ENCODE measurements around the gene MYO3B. TPM values are rescaled to one million over a fixed set of nuclear protein-coding genes. Genes with fewer than 3 reads are reported as not detected.

The MYO3B gene
- total and polyA plus RNA-seq, 4 experiments from 2014 or later, result not detected

DNA sequence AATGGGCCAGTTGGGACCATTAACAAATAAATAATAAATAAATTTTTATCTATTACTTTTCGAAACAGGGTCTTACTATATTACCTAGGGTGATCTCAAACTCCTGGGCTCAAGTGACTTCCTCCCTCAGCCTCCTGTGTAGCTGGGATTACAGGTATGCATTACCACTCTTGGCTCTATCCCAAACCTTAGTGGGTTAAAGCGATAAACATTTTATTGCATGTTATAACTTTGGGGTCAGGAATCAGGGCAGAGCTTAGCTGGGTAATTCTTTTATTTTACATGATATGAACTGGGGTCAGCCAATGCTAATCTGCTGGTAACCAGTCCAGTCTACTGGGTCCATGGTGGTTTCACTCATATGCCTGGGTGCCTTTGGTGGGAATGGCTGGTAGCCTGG lies 127.8 kb downstream of the MYO3B start:
- H3K4me3 ChIP-seq (ENCODE audit: low read length in 2 of 2), result no peak overlapping the region
- ChIA-PET POLR2A (ENCODE audit: partially characterized antibody) (no interaction called here), CTCF (ENCODE audit: partially characterized antibody) (no interaction called here)
- Mint-ChIP-seq H3K36me3 (no peaks in the 10 kb centered on the region), H3K27me3 (peaks cover 5 to 7% of the 10 kb centered on the region in 2 donors), H3K9me3 (no peaks in the 10 kb centered on the region), H3K4me3 (no peak overlapping the region), H3K27ac (no peak overlapping the region), H3K4me1 (no peaks in the 10 kb centered on the region)
- H3K36me3 ChIP-seq (ENCODE audit: insufficient read depth, low read length), result no peaks in the 10 kb centered on the region
- no peak for DNase-seq
- intact Hi-C loops (cut with micrococcal nuclease), result no loop called here
- H3K27me3 ChIP-seq (ENCODE audit: insufficient read depth, low read length), result no peaks in the 10 kb centered on the region
- no peaks in the 10 kb centered on the region for H3K4me1 ChIP-seq (ENCODE audit: insufficient read depth, low read length)
- H3K27ac ChIP-seq (ENCODE audit: low read depth, low read length), result no peak overlapping the region
- no peaks in the 10 kb centered on the region for H3K9me3 ChIP-seq (ENCODE audit: control insufficient read depth in 1 of 2, low read length in 2 of 2)

DNA sequence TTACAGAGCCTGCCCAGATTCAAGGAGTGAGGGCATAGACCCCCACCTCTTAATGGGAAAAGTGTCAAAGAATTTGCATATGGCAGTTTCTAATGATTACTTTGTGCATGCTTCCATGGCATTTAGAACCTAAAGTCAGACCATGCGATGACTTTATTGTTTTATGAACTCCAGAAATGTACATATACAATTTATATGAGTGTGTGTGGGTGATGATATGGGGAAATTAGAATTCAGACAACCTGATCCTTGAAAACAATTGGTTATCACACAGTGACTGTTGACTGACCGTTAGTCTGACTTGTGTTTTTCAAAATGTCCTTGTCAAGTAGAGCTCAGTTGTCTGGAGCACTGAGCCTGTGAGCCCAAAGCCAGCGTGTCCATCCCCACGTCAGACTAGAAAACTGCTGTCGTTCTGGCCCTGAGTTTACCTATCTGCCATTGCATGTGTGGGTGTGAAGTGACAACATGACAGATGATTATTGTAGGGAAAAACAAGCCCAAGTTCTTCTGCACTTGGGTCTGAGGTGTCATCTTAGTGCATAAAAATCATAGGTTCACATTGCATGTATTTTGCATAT lies 128.4 kb downstream of the MYO3B start:
- H3K36me3 ChIP-seq (ENCODE audit: insufficient read depth, low read length), result no peaks in the 10 kb centered on the region
- intact Hi-C loops (cut with micrococcal nuclease), result no loop called here
- H3K4me1 ChIP-seq (ENCODE audit: insufficient read depth, low read length), result no peaks in the 10 kb centered on the region
- H3K27ac Mint-ChIP-seq, result no peak overlapping the region
- H3K4me1 Mint-ChIP-seq, result no peaks in the 10 kb centered on the region
- no peaks in the 10 kb centered on the region for H3K36me3 Mint-ChIP-seq
- no peak overlapping the region for H3K4me3 ChIP-seq (ENCODE audit: low read length in 2 of 2)
- H3K9me3 Mint-ChIP-seq, result no peaks in the 10 kb centered on the region
- H3K9me3 ChIP-seq (ENCODE audit: control insufficient read depth in 1 of 2, low read length in 2 of 2), result no peaks in the 10 kb centered on the region
- DNase-seq, result no peak
- H3K27me3 ChIP-seq (ENCODE audit: insufficient read depth, low read length), result no peaks in the 10 kb centered on the region
- H3K27ac ChIP-seq (ENCODE audit: low read depth, low read length), result no peak overlapping the region
- no peak overlapping the region for H3K4me3 Mint-ChIP-seq
- peaks cover 5 to 7% of the 10 kb centered on the region in 2 donors for H3K27me3 Mint-ChIP-seq
- ChIA-PET POLR2A (ENCODE audit: partially characterized antibody) (no interaction called here), CTCF (ENCODE audit: partially characterized antibody) (no interaction called here)

DNA sequence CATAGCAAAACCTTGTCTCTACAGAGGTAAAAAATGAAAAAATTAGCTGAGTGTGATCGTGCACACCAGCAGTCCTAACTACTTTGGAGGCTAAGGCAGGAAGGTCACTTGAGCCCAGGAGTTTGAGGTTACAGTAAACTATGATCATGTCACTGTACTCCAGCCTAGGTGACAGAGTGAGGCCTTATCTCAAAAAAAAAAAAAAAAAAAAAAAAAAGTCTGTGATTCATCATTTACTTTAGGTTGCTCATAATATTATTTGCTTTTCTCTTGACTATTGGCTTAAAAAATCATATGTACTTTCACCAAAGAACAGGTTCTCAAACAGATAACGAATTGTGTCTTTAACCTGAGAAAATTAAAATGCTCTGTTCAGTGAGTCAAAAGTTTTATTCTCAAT lies 129.1 kb downstream of the MYO3B start:
- no peaks in the 10 kb centered on the region for H3K4me1 Mint-ChIP-seq
- intact Hi-C loops (cut with micrococcal nuclease), result no loop called here

DNA sequence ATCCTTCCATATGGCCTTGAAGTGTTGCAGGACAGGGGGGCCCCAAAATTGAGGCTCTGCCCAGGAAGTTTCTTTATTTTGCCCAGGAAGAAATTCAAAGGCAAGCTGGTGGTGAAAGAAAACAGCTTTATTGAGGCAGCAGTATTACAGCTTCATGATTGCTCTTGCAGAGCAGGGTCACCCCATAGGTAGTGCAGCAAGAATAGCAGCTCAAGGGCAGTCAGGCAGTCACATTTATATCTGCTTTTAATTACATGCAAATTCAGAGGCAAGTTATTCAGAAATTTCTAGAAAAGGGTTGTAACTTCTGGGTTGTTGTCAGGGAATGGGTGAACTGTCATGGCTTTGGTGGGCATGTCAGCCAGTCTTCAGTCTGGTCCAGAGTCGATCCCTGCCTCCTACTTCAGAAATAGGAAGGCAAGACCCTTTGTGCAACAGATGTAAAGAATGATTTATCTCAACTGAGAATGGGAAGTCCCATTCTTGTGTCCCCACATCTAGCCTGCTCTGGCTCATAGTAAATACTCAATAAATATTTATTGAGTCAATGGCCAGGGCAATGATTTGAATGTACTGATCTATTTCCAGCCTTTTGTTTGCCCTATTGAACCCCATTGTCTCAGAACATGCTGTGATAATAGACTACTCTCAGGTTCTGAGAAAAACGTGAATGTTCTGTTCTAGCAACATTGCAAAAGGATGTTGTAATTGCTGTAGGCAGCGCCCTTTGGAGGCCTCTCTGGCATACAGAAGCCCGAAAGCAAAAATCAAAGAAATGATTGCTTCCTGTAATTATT lies 129.8 kb downstream of the MYO3B start:
- Histone ChIP-seq H3K4me3 (ENCODE audit: low read length in 2 of 2) (no peak overlapping the region), H3K27me3 (ENCODE audit: insufficient read depth, low read length) (no peaks in the 10 kb centered on the region), H3K9me3 (ENCODE audit: control insufficient read depth in 1 of 2, low read length in 2 of 2) (no peaks in the 10 kb centered on the region), H3K4me1 (ENCODE audit: insufficient read depth, low read length) (no peaks in the 10 kb centered on the region), H3K27ac (ENCODE audit: low read depth, low read length) (no peak overlapping the region), H3K36me3 (ENCODE audit: insufficient read depth, low read length) (no peaks in the 10 kb centered on the region)
- H3K27ac Mint-ChIP-seq, result no peak overlapping the region
- intact Hi-C loops (cut with micrococcal nuclease), result no loop called here
- H3K4me1 Mint-ChIP-seq, result no peaks in the 10 kb centered on the region
- DNase-seq, result no peak
- no peak overlapping the region for H3K4me3 Mint-ChIP-seq
- CTCF ChIA-PET (ENCODE audit: partially characterized antibody), result no interaction called here
- H3K9me3 Mint-ChIP-seq, result no peaks in the 10 kb centered on the region
- peaks cover 5 to 7% of the 10 kb centered on the region in 2 donors for H3K27me3 Mint-ChIP-seq
- POLR2A ChIA-PET (ENCODE audit: partially characterized antibody), result no interaction called here
- no peaks in the 10 kb centered on the region for H3K36me3 Mint-ChIP-seq

More for the DNA sequence above, 129.1 kb downstream of the MYO3B start:
- peaks cover 5 to 7% of the 10 kb centered on the region in 2 donors for H3K27me3 Mint-ChIP-seq
- no peak overlapping the region for H3K27ac Mint-ChIP-seq
- H3K4me3 ChIP-seq (ENCODE audit: low read length in 2 of 2), result no peak overlapping the region
- H3K27me3 ChIP-seq (ENCODE audit: insufficient read depth, low read length), result no peaks in the 10 kb centered on the region
- DNase-seq, result no peak
- no peak overlapping the region for H3K4me3 Mint-ChIP-seq
- no peaks in the 10 kb centered on the region for H3K9me3 ChIP-seq (ENCODE audit: control insufficient read depth in 1 of 2, low read length in 2 of 2)
- POLR2A ChIA-PET (ENCODE audit: partially characterized antibody), result no interaction called here
- no peaks in the 10 kb centered on the region for H3K9me3 Mint-ChIP-seq
- no peaks in the 10 kb centered on the region for H3K4me1 ChIP-seq (ENCODE audit: insufficient read depth, low read length)
- no peaks in the 10 kb centered on the region for H3K36me3 Mint-ChIP-seq
- H3K36me3 ChIP-seq (ENCODE audit: insufficient read depth, low read length), result no peaks in the 10 kb centered on the region
- CTCF ChIA-PET (ENCODE audit: partially characterized antibody), result no interaction called here
- H3K27ac ChIP-seq (ENCODE audit: low read depth, low read length), result no peak overlapping the region

DNA sequence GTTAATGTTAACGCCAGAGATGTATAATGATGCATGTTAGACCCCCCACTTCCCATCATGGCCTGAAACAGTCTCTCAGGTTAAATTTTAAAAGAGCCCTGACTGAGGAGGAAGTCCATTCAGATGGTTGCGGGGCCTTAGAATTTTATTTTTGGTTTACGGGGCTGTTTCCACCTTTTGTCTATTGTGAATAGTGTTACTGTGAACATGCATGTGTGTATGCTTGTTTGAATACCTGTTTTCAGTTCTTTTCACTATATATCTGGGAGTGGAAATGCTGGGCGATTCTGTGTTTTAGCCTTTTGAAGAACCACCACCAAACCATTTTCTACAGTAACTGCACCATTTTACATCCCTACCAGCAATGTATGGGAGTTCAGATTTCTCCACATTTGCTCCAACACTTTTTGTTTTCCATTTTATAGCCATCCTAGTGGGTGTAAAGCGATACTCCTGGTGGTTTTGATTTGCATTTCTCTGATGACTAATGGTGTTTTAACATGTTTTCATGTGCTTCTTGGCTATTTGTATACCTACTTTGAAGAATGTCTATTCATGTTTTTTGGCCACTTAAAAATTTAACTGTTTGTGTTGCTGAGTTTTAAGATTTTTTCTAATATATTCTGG lies 133.0 kb downstream of the MYO3B start:
- no peak overlapping the region for H3K4me3 ChIP-seq (ENCODE audit: low read length in 2 of 2)
- H3K27ac Mint-ChIP-seq, result no peak overlapping the region
- no peak overlapping the region for H3K4me3 Mint-ChIP-seq
- H3K9me3 ChIP-seq (ENCODE audit: control insufficient read depth in 1 of 2, low read length in 2 of 2), result no peaks in the 10 kb centered on the region
- no peaks in the 10 kb centered on the region for H3K4me1 Mint-ChIP-seq
- POLR2A ChIA-PET (ENCODE audit: partially characterized antibody), result no interaction called here
- H3K36me3 ChIP-seq (ENCODE audit: insufficient read depth, low read length), result no peaks in the 10 kb centered on the region
- DNase-seq, result no peak
- peaks cover 7 to 9% of the 10 kb centered on the region in 2 donors for H3K27me3 Mint-ChIP-seq
- H3K4me1 ChIP-seq (ENCODE audit: insufficient read depth, low read length), result no peaks in the 10 kb centered on the region
- intact Hi-C loops (cut with micrococcal nuclease), result no loop called here
- CTCF ChIA-PET (ENCODE audit: partially characterized antibody), result no interaction called here
- H3K27me3 ChIP-seq (ENCODE audit: insufficient read depth, low read length), result no peaks in the 10 kb centered on the region
- H3K27ac ChIP-seq (ENCODE audit: low read depth, low read length), result no peak overlapping the region
- H3K9me3 Mint-ChIP-seq, result no peaks in the 10 kb centered on the region
- H3K36me3 Mint-ChIP-seq, result no peaks in the 10 kb centered on the region

DNA sequence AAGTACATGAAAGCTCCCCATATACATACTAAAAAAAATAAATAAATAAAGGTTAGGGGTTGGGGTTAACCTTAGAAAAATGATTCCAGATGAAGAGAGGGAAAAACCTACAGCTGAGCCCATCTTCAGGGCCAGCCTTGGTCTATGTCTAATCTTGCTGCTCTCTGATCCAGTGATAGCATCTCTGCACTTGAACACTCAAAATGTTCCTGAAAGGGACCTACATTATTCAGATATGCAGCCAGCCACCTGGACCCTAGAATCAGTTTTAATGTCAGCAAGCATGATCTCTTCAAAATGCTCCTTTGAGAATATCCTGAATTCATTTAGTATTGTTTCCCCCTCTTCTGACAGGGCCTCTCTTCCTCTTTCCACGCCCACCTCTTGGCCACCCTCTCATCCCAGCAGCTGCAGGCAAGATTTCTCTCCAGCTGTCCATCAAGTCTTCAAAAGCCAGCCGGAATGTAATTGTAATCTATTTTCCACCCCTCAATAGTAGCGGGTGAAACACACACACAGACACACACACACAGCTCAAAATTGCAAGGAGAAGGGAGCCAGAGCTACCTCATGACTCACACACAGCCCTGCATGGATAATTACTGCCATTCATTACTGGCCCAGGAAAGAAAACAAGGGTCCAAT lies 135.5 kb downstream of the MYO3B start:
- CTCF ChIA-PET (ENCODE audit: partially characterized antibody), result interaction anchor here (2.8 kb wide), 1 partner anchor 13 kb away, joined by 6 read pairs; no protein-coding TSS in a partner anchor
- no peak overlapping the region for H3K27ac Mint-ChIP-seq

DNA sequence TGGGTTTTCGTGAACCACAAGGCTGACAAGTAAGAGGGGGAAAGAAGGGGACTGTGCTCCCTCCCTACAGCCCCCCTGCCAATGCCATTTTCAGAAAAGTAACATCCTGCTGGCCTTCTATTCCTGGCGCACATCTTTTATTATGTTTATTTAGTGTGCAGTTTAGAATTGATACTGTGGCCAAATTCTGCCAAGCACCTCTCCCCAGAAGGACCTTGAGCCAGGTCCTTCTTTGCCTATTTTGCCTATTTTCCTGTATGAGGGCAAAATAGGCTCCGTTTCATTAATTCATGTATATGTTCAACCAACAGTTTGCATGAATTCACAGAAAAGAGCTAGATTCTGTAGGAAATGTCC lies 136.0 kb downstream of the MYO3B start:
- Histone ChIP-seq H3K4me1 (ENCODE audit: insufficient read depth, low read length) (no peaks in the 10 kb centered on the region), H3K27ac (ENCODE audit: low read depth, low read length) (no peak overlapping the region), H3K9me3 (ENCODE audit: control insufficient read depth in 1 of 2, low read length in 2 of 2) (no peaks in the 10 kb centered on the region), H3K36me3 (ENCODE audit: insufficient read depth, low read length) (no peaks in the 10 kb centered on the region), H3K4me3 (ENCODE audit: low read length in 2 of 2) (no peak overlapping the region), H3K27me3 (ENCODE audit: insufficient read depth, low read length) (no peaks in the 10 kb centered on the region)
- Mint-ChIP-seq H3K9me3 (peaks cover 0 to 3% (median 0%) of the 10 kb centered on the region in 8 donors), H3K4me1 (no peaks in the 10 kb centered on the region), H3K4me3 (no peak overlapping the region), H3K27me3 (peaks cover 16 to 17% of the 10 kb centered on the region in 2 donors), H3K36me3 (no peaks in the 10 kb centered on the region), H3K27ac (no peak overlapping the region)
- DNase-seq, result no peak
- POLR2A ChIA-PET (ENCODE audit: partially characterized antibody), result no interaction called here
- intact Hi-C loops (cut with micrococcal nuclease), result no loop called here
- CTCF ChIA-PET (ENCODE audit: partially characterized antibody), result interaction anchor here (2.8 kb wide), 1 partner anchor 13 kb away, joined by 6 read pairs; no protein-coding TSS in a partner anchor

More for the DNA sequence above, 135.5 kb downstream of the MYO3B start:
- no peaks in the 10 kb centered on the region for H3K4me1 Mint-ChIP-seq
- no peak overlapping the region for H3K27ac ChIP-seq (ENCODE audit: low read depth, low read length)
- H3K36me3 ChIP-seq (ENCODE audit: insufficient read depth, low read length), result no peaks in the 10 kb centered on the region
- no peak overlapping the region for H3K4me3 ChIP-seq (ENCODE audit: low read length in 2 of 2)
- H3K9me3 ChIP-seq (ENCODE audit: control insufficient read depth in 1 of 2, low read length in 2 of 2), result no peaks in the 10 kb centered on the region
- no peaks in the 10 kb centered on the region for H3K36me3 Mint-ChIP-seq
- H3K27me3 Mint-ChIP-seq, result peaks cover 14 to 16% of the 10 kb centered on the region in 2 donors
- no peaks in the 10 kb centered on the region for H3K27me3 ChIP-seq (ENCODE audit: insufficient read depth, low read length)
- H3K4me3 Mint-ChIP-seq, result no peak overlapping the region
- DNase-seq, result no peak
- peaks cover 0 to under 1% (median 0%) of the 10 kb centered on the region in 8 donors for H3K9me3 Mint-ChIP-seq
- intact Hi-C loops (cut with micrococcal nuclease), result no loop called here
- no peaks in the 10 kb centered on the region for H3K4me1 ChIP-seq (ENCODE audit: insufficient read depth, low read length)
- POLR2A ChIA-PET (ENCODE audit: partially characterized antibody), result no interaction called here

Data from CD4-positive, alpha-beta memory T cell (primary cell).